ENCODE data around the gene ARPC1A. TPM values are rescaled to one million over a fixed set of nuclear protein-coding genes. Genes with fewer than 3 reads are reported as not detected.
A peak's percentile ranks its signal among the peaks of the same experiment; 100 is the strongest.

ARPC1A gene
- total RNA-seq, 1 donor from 2014 or later, result 51.6 TPM

- POLR2A ChIA-PET, result interaction anchor here (0.5 to 10.5 kb wide), 12 partner anchors 8 to 1048 kb away, joined by 3 to 189 read pairs (median 4); partner anchors contain the start of genes ARPC1A, BUD31, PDAP1 and ZCWPW1
- ATAC-seq (ENCODE audit: low read depth), result peak; percentile 35
- H3K4me3 Mint-ChIP-seq, result peak overlapping the region; percentile 83
- TF ChIP-seq, protein P1, sequence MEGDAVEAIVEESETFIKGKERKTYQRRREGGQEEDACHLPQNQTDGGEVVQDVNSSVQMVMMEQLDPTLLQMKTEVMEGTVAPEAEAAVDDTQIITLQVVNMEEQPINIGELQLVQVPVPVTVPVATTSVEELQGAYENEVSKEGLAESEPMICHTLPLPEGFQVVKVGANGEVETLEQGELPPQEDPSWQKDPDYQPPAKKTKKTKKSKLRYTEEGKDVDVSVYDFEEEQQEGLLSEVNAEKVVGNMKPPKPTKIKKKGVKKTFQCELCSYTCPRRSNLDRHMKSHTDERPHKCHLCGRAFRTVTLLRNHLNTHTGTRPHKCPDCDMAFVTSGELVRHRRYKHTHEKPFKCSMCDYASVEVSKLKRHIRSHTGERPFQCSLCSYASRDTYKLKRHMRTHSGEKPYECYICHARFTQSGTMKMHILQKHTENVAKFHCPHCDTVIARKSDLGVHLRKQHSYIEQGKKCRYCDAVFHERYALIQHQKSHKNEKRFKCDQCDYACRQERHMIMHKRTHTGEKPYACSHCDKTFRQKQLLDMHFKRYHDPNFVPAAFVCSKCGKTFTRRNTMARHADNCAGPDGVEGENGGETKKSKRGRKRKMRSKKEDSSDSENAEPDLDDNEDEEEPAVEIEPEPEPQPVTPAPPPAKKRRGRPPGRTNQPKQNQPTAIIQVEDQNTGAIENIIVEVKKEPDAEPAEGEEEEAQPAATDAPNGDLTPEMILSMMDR (IDR thresholded peaks at IDR 0.05), result no peak
- intact Hi-C loops (cut with micrococcal nuclease), result loop anchor here (1.0 to 2.0 kb wide), 3 partner anchors 53 to 703 kb away; partner anchors contain the start of gene ZNF789
- peak overlapping the region; percentile 98 for H3K27ac Mint-ChIP-seq
- CTCF ChIA-PET, result interaction anchor here (1.5 to 1.7 kb wide), 2 partner anchors 14 to 29 kb away, joined by 4 to 5 read pairs; partner anchors contain the start of genes BUD31 and PDAP1
- no peaks in the 10 kb centered on the region for H3K9me3 Mint-ChIP-seq
- H3K27me3 Mint-ChIP-seq, result no peaks in the 10 kb centered on the region
- H3K36me3 Mint-ChIP-seq (ENCODE audit: low read depth), result peaks cover 44% of the 10 kb centered on the region
- peaks cover 71% of the 10 kb centered on the region for H3K4me1 Mint-ChIP-seq
- DNase-seq, result peak; percentile 34
These were observed 54.5 kb downstream of the ARPC1A start for GRCh38 chr7:99380032-99380822.

DNA sequence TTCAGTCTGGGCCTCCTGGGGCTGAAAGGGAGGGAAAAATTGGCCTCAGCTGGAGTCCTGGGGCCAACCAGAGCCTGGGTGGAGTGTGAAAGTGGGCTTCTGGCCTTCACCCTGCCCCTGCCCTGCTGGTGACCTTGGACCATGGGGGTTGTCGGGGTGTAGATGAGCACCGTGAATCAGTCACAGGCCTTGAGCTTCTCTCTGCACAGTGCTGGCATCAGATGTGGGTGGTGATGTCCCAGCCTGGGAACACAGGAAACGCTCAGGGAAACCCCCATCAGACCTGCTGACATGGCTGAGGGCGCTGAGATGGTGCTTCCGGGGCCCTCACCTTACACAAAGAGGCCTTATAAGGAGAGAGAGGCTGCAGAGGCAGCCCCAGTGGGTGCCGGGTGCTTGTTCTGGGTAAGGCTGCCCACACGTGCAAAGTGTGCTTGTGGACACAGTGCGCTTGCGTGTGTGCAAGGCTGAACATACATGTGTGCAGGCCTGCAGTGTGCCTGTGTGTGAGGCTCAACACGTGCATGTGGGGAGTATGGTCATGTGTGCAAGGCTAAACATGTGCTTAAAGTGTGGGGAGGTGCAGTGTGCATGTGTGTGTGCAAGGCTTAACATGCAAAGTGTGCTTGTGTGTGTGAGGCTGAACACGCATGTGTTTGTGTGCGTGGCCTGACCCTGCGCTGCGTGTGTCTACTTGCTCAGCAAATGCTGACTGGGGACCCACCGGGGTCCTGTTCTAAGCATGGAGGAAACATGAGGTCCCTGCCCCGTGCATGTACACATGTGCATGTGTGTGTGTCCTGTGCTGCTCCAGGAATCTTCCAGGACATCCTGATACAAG lies 55.3 kb downstream of the ARPC1A start:
- Mint-ChIP-seq H3K27ac (peak overlapping the region; percentile 98), H3K9me3 (no peaks in the 10 kb centered on the region), H3K36me3 (ENCODE audit: low read depth) (peaks cover 46% of the 10 kb centered on the region), H3K27me3 (no peaks in the 10 kb centered on the region), H3K4me3 (peak overlapping the region; percentile 83), H3K4me1 (peaks cover 72% of the 10 kb centered on the region)
- peak; percentile 84 for ATAC-seq (ENCODE audit: low read depth)
- POLR2A ChIA-PET, result interaction anchor here (0.5 to 10.5 kb wide), 14 partner anchors 9 to 1048 kb away, joined by 3 to 189 read pairs (median 4); partner anchors contain the start of genes ARPC1A, BUD31, PDAP1 and PTCD1
- intact Hi-C loops (cut with micrococcal nuclease), result loop anchor here (1.0 to 2.0 kb wide), 5 partner anchors 12 to 702 kb away; partner anchors contain the start of genes BUD31, PDAP1 and ZNF789
- DNase-seq, result peak; percentile 67
- TF ChIP-seq, protein P1 (IDR thresholded peaks at IDR 0.05), result no peak
- CTCF ChIA-PET, result interaction anchor here (1.7 kb wide), 1 partner anchor 15 kb away, joined by 5 read pairs; no protein-coding TSS in a partner anchor

GRCh38 chr7:99381664-99382075 lies 56.0 kb downstream of the ARPC1A start:
- H3K27me3 Mint-ChIP-seq, result no peaks in the 10 kb centered on the region
- peak overlapping the region; percentile 98 for H3K27ac Mint-ChIP-seq
- no peaks in the 10 kb centered on the region for H3K9me3 Mint-ChIP-seq
- peaks cover 51% of the 10 kb centered on the region for H3K36me3 Mint-ChIP-seq (ENCODE audit: low read depth)
- CTCF ChIA-PET, result no interaction called here
- POLR2A ChIA-PET, result interaction anchor here (0.5 to 10.5 kb wide), 7 partner anchors 11 to 1203 kb away, joined by 5 to 189 read pairs (median 7); partner anchors contain the start of genes BUD31, PDAP1 and ZCWPW1
- ATAC-seq (ENCODE audit: low read depth) (no peak), DNase-seq (no peak)
- intact Hi-C loops (cut with micrococcal nuclease), result loop anchor here (1.0 to 2.0 kb wide), 4 partner anchors 12 to 701 kb away; partner anchors contain the start of genes BUD31 and PDAP1
- H3K4me3 Mint-ChIP-seq, result peak overlapping the region; percentile 83
- TF ChIP-seq, protein P1 (IDR thresholded peaks at IDR 0.05), result no peak
- H3K4me1 Mint-ChIP-seq, result peaks cover 66% of the 10 kb centered on the region

DNA sequence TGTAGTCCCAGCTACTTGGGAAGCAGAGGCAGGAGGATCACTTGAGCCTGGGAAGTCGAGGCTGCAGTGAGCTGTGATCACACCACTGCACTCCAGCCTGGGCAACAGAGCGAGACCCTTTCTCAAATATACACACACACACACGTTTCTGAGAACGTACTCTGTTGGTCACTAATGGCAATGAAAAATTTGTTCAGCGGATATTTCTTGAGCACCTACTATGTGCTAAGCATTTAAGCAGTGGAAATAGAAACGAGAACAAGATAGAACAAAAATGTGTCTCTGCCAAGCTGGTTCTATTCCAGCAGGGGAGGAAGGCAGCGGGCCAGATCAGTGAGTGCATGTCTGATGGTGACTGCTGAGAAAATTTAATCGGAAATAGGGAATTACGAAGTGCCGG lies 57.5 kb downstream of the ARPC1A start:
- DNase-seq, result no peak
- TF ChIP-seq, protein P1 (IDR thresholded peaks at IDR 0.05), result no peak
- H3K4me1 Mint-ChIP-seq, result peaks cover 58% of the 10 kb centered on the region
- ChIA-PET CTCF (no interaction called here), POLR2A (interaction anchor here (0.6 to 10.5 kb wide), 5 partner anchors 8 to 169 kb away, joined by 4 to 189 read pairs (median 4); partner anchors contain the start of genes BUD31 and PDAP1)
- peak overlapping the region; percentile 75 for H3K27ac Mint-ChIP-seq
- ATAC-seq (ENCODE audit: low read depth), result no peak
- no peaks in the 10 kb centered on the region for H3K9me3 Mint-ChIP-seq
- H3K27me3 Mint-ChIP-seq, result no peaks in the 10 kb centered on the region
- intact Hi-C loops (cut with micrococcal nuclease), result loop anchor here (1.0 kb wide), 1 partner anchor 9 kb away; the partner anchor contains the start of gene ARPC1B
- H3K4me3 Mint-ChIP-seq, result peak overlapping the region; percentile 28
- peaks cover 55% of the 10 kb centered on the region for H3K36me3 Mint-ChIP-seq (ENCODE audit: low read depth)

Data from activated B cell treated with CpG ODN at 0.5 μM for 24 hours (primary cell).